ENCODE results near the gene SH3D19.
"Not testable (repeated sequence)": the region's sequence is repeated elsewhere in the genome, so short reads cannot be mapped to it uniquely, and the experiment has no call there.

The SH3D19 gene

GRCh38 chr4:151325111-151325948, at the start of gene SH3D19:
TSS of gene SH3D19 (minus strand) at chr4:151325605. CDS start at chr4:151325352, 253 bp downstream.
- no peak for DNase-seq (ENCODE audit: low read depth)

- peak; percentile 46 for DNase-seq (ENCODE audit: low read depth)
Measured at GRCh38 chr4:151362404-151363164, 37.2 kb upstream of the SH3D19 start.

GRCh38 chr4:151361966-151362365, 36.6 kb upstream of the SH3D19 start:
- no peak for DNase-seq (ENCODE audit: low read depth)

- no peak for DNase-seq (ENCODE audit: low read depth)
Measured at GRCh38 chr4:151361126-151361525, 35.7 kb upstream of the SH3D19 start.

- no peak for DNase-seq (ENCODE audit: low read depth)
Measured at GRCh38 chr4:151359576-151359975, 34.2 kb upstream of the SH3D19 start.

GRCh38 chr4:151358266-151358665, 32.9 kb upstream of the SH3D19 start:
- no peak for DNase-seq (ENCODE audit: low read depth)

GRCh38 chr4:151356510-151356909, 31.1 kb upstream of the SH3D19 start:
- DNase-seq (ENCODE audit: low read depth), result no peak

- DNase-seq (ENCODE audit: low read depth), result no peak
Measured at GRCh38 chr4:151355155-151355554, 29.8 kb upstream of the SH3D19 start.

- DNase-seq (ENCODE audit: low read depth), result no peak
Measured at GRCh38 chr4:151347490-151348235, 22.3 kb upstream of the SH3D19 start.

- no peak for DNase-seq (ENCODE audit: low read depth)
Measured at GRCh38 chr4:151344948-151345347, 19.5 kb upstream of the SH3D19 start.

GRCh38 chr4:151340751-151341385, 15.5 kb upstream of the SH3D19 start:
- DNase-seq (ENCODE audit: low read depth), result no peak

GRCh38 chr4:151339467-151339866, 14.1 kb upstream of the SH3D19 start:
- DNase-seq (ENCODE audit: low read depth), result no peak

GRCh38 chr4:151331276-151332042, 6.1 kb upstream of the SH3D19 start:
- DNase-seq (ENCODE audit: low read depth), result no peak

- no peak for DNase-seq (ENCODE audit: low read depth)
Measured at GRCh38 chr4:151329217-151330007, 4.0 kb upstream of the SH3D19 start.

- DNase-seq (ENCODE audit: low read depth), result no peak
Measured at GRCh38 chr4:151325949-151326246, 493 bp upstream of the SH3D19 start.

- no peak for DNase-seq (ENCODE audit: low read depth)
Measured at GRCh38 chr4:151324752-151325110, 674 bp downstream of the SH3D19 start.

GRCh38 chr4:151324124-151324751, 1.2 kb downstream of the SH3D19 start:
- DNase-seq (ENCODE audit: low read depth), result no peak

- no peak for DNase-seq (ENCODE audit: low read depth)
Measured at GRCh38 chr4:151323667-151324066, 1.7 kb downstream of the SH3D19 start.

GRCh38 chr4:151322570-151322969, 2.8 kb downstream of the SH3D19 start:
- no peak for DNase-seq (ENCODE audit: low read depth)

- not testable (repeated sequence) for DNase-seq (ENCODE audit: low read depth)
Measured at GRCh38 chr4:151322161-151322560, 3.2 kb downstream of the SH3D19 start.

All from activated T-helper 1 cell treated with Interleukin-2 at 50 U/mL for 16 hours (primary cell).